OCI-LY3 (cell line): ENCODE measurements around the gene HSD17B10.

Source experiments
- H2AFZ ChIP-seq: fragments of 200-600, 300-600 bp; shearing (Covaris generic); 2 replicates; pipeline ENCODE4 v1.6.0; 2014; ENCODE audit warnings: antibody characterized with exemption, low read depth, low read length
- H3K27ac ChIP-seq: fragments of 200-600, 300-600 bp; sonication (generic); 2 replicates; pipeline ENCODE4 v1.5.1; 2014; ENCODE audit warnings: mild to moderate bottlenecking, low read length, moderate library complexity, mixed read lengths
- H3K27me3 ChIP-seq: fragments of 200-600, 300-600 bp; sonication (generic); 2 replicates; pipeline ENCODE4 v1.6.1; 2014; ENCODE audit warnings: low read depth, low read length, mixed read lengths
- H3K36me3 ChIP-seq: fragments of 200-600, 300-600 bp; sonication (generic); replicated peaks from 2 replicates; pipeline ENCODE3; 2014; ENCODE audit warnings: low read depth, low read length, mixed read lengths
- H3K4me1 ChIP-seq: fragments of 300-600, 200-600 bp; sonication (generic); 2 replicates; pipeline ENCODE4 v1.6.1; 2014; ENCODE audit warnings: low read length, mixed read lengths
- H3K4me2 ChIP-seq: fragments of 200-600, 300-600 bp; sonication (generic); 2 replicates; pipeline ENCODE4 v1.6.1; 2014; ENCODE audit warnings: low read length, mixed read lengths
- H3K4me3 ChIP-seq: fragments of 300-600, 200-600 bp; sonication (generic); 2 replicates; pipeline ENCODE4 v1.5.1; 2014; ENCODE audit warnings: antibody characterized with exemption, mild to moderate bottlenecking, low read length, moderate library complexity
- H3K79me2 ChIP-seq: fragments of 300-600, 200-600 bp; shearing (Covaris generic); 2 replicates; pipeline ENCODE4 v1.6.1; 2014; ENCODE audit warnings: mild to moderate bottlenecking, low read length, mixed read lengths
- H3K9ac ChIP-seq: fragments of 300-600, 200-600 bp; shearing (Covaris generic); 2 replicates; pipeline ENCODE4 v1.6.0; 2014; ENCODE audit warnings: mild to moderate bottlenecking, low read length, moderate library complexity
- H3K9me3 ChIP-seq: fragments of 200-600, 300-600 bp; shearing (Covaris generic); 2 replicates; pipeline ENCODE4 v1.6.1; 2014; ENCODE audit warnings: low read length, mixed read lengths; ENCODE audit not compliant: insufficient read depth
- H4K20me1 ChIP-seq: fragments of 200-600, 300-600 bp; sonication (generic); 2 replicates; pipeline ENCODE4 v1.6.1; 2016; ENCODE audit warnings: low read length, mixed read lengths; ENCODE audit not compliant: insufficient read depth
- EZH2phosphoT487 ChIP-seq: fragments of 200-600 bp; shearing (Covaris generic); IDR thresholded peaks from 2 replicates; pipeline ENCODE4 v1.6.1; 2018; ENCODE audit warnings: antibody characterized with exemption, mixed run types, low read depth
- TF ChIP-seq, protein P1 (sequence below): fragments of 200-600, 300-600 bp; sonication (generic); IDR thresholded peaks from 2 replicates; pipeline ENCODE4 v1.5.1; 2014; ENCODE audit warnings: antibody characterized with exemption, low read length, low read depth

Gene HSD17B10

GRCh38 chrX:53440621-53441517 lies 6.7 kb upstream of the HSD17B10 start:
- TF ChIP-seq EZH2phosphoT487 = no peak
- TF ChIP-seq, protein P1, sequence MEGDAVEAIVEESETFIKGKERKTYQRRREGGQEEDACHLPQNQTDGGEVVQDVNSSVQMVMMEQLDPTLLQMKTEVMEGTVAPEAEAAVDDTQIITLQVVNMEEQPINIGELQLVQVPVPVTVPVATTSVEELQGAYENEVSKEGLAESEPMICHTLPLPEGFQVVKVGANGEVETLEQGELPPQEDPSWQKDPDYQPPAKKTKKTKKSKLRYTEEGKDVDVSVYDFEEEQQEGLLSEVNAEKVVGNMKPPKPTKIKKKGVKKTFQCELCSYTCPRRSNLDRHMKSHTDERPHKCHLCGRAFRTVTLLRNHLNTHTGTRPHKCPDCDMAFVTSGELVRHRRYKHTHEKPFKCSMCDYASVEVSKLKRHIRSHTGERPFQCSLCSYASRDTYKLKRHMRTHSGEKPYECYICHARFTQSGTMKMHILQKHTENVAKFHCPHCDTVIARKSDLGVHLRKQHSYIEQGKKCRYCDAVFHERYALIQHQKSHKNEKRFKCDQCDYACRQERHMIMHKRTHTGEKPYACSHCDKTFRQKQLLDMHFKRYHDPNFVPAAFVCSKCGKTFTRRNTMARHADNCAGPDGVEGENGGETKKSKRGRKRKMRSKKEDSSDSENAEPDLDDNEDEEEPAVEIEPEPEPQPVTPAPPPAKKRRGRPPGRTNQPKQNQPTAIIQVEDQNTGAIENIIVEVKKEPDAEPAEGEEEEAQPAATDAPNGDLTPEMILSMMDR = no peak
- peak overlapping the region; percentile 94 for H3K4me2 ChIP-seq
- H4K20me1 ChIP-seq = no peaks in the 10 kb centered on the region
- H3K4me1 ChIP-seq = peaks cover 21% of the 10 kb centered on the region
- no peak overlapping the region for H3K27ac ChIP-seq
- peak overlapping the region; percentile 85 for H3K4me3 ChIP-seq
- peak overlapping the region; percentile 55; the same call in 1 of the 2 replicates for H3K9ac ChIP-seq
- no peaks in the 10 kb centered on the region for H3K9me3 ChIP-seq
- no peaks in the 10 kb centered on the region for H3K27me3 ChIP-seq
- no peaks in the 10 kb centered on the region for H3K36me3 ChIP-seq
- peak overlapping the region; percentile 96 for H2AFZ ChIP-seq
- no peaks in the 10 kb centered on the region for H3K79me2 ChIP-seq

GRCh38 chrX:53440101-53440500 lies 5.9 kb upstream of the HSD17B10 start:
- TF ChIP-seq, protein P1 = no peak
- no peak for TF ChIP-seq EZH2phosphoT487
- no peak overlapping the region for H3K27ac ChIP-seq
- H3K9ac ChIP-seq = no peak overlapping the region
- peaks cover 21% of the 10 kb centered on the region for H3K4me1 ChIP-seq
- no peaks in the 10 kb centered on the region for H3K36me3 ChIP-seq
- H3K4me2 ChIP-seq = no peak overlapping the region
- H3K4me3 ChIP-seq = no peak overlapping the region
- no peaks in the 10 kb centered on the region for H3K9me3 ChIP-seq
- no peak overlapping the region for H2AFZ ChIP-seq
- no peaks in the 10 kb centered on the region for H3K27me3 ChIP-seq
- H4K20me1 ChIP-seq = no peaks in the 10 kb centered on the region
- no peaks in the 10 kb centered on the region for H3K79me2 ChIP-seq

DNA sequence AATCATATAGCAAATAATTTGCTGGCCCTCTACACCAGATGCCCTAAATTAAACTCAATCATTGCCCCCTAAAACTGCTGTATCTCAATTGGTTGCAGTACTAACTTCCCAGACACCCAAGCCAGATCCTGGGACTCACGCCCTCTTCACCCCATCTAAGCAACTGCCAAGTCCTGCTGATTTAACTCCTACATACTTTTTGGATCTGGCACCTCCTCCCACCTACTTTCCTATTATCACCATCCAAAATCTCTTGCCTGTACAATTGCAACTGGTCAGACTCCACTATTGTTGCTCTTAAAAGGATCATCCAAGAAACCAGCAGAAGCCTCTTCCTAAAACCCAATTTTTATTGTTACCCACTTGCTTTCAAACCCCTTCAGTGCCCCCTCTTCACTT lies 4.7 kb upstream of the HSD17B10 start:
- H3K9ac ChIP-seq = no peak overlapping the region
- H3K36me3 ChIP-seq = no peaks in the 10 kb centered on the region
- H3K27me3 ChIP-seq = no peaks in the 10 kb centered on the region
- TF ChIP-seq, protein P1 = no peak
- H3K79me2 ChIP-seq = peaks cover 3% of the 10 kb centered on the region
- H3K4me1 ChIP-seq = peaks cover 27% of the 10 kb centered on the region
- H3K9me3 ChIP-seq = no peaks in the 10 kb centered on the region
- no peak overlapping the region for H3K4me2 ChIP-seq
- H2AFZ ChIP-seq = no peak overlapping the region
- no peak overlapping the region for H3K27ac ChIP-seq
- no peaks in the 10 kb centered on the region for H4K20me1 ChIP-seq
- H3K4me3 ChIP-seq = no peak overlapping the region

DNA sequence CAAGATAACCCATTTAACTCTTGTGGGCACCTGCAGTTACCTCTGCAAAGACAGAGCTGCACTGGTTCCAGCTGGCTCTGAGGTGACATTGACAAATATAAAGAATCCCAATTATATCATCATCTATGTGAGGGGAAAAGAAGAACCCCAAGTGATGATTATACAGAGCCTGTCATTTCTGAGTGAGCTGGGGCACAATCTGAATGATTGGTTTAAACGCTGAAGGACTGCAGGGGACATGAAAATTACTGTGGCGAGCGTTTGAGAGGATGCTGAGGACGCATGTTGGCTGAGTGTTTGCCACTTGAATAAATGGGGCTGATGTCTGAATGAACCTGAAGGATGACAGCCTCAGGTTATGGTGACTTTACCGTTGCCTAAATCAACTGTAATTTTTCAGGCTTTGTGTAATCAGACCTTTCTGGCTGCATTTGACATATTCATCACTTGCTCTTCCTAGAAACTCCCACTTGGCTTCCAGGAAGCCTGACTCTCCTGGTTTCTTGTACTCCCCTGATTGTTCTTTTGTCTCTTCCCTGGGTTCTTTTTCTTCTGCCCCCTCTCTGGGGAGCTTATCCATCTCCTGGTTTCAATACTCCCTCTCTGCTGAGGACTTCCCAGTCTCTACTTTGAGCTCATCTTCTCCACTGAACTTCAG lies 4.1 kb upstream of the HSD17B10 start:
- H3K36me3 ChIP-seq = no peaks in the 10 kb centered on the region
- H3K27me3 ChIP-seq = no peaks in the 10 kb centered on the region
- H3K27ac ChIP-seq = no peak overlapping the region
- H3K4me2 ChIP-seq = no peak overlapping the region
- no peak overlapping the region for H3K9ac ChIP-seq
- no peaks in the 10 kb centered on the region for H4K20me1 ChIP-seq
- no peak for TF ChIP-seq EZH2phosphoT487
- TF ChIP-seq, protein P1 = no peak
- H3K9me3 ChIP-seq = no peaks in the 10 kb centered on the region
- peaks cover 30% of the 10 kb centered on the region for H3K4me1 ChIP-seq
- no peak overlapping the region for H2AFZ ChIP-seq
- H3K79me2 ChIP-seq = peaks cover 9% of the 10 kb centered on the region
- no peak overlapping the region for H3K4me3 ChIP-seq
